Measurements from ENCODE around the gene ZCCHC14. TPM values are rescaled to one million over a fixed set of nuclear protein-coding genes. Genes with fewer than 3 reads are reported as not detected.
"Not testable (repeated sequence)": the region's sequence is repeated elsewhere in the genome, so short reads cannot be mapped to it uniquely, and the experiment has no call there.

Gene ZCCHC14
- polyA plus RNA-seq, 3 donors: 30.9 to 40.3 (median 34.4) TPM

GRCh38 chr16:87366288-87366687 is 126.5 kb downstream of the ZCCHC14 start:
- DNase-seq: no peak

GRCh38 chr16:87365021-87365713 is 127.7 kb downstream of the ZCCHC14 start:
- no peak for DNase-seq

GRCh38 chr16:87363771-87364455 is 128.9 kb downstream of the ZCCHC14 start:
- DNase-seq: no peak

GRCh38 chr16:87362828-87363559 is 129.8 kb downstream of the ZCCHC14 start:
- DNase-seq: not testable (repeated sequence)

GRCh38 chr16:87361916-87362619 is 130.8 kb downstream of the ZCCHC14 start:
- DNase-seq: no peak

- no peak for DNase-seq
Observed at GRCh38 chr16:87360862-87361610, 131.8 kb downstream of the ZCCHC14 start.

GRCh38 chr16:87359121-87359520 is 133.7 kb downstream of the ZCCHC14 start:
- DNase-seq: no peak

- DNase-seq: no peak
Observed at GRCh38 chr16:87358696-87359095, 134.1 kb downstream of the ZCCHC14 start.

- no peak for DNase-seq
Observed at GRCh38 chr16:87358250-87358649, 134.6 kb downstream of the ZCCHC14 start.

GRCh38 chr16:87356491-87356853 is 136.4 kb downstream of the ZCCHC14 start:
- DNase-seq: no peak

Other genes starting within 250 kb of the ZCCHC14 start
- gene C16orf95, start 175.6 kb downstream of the ZCCHC14 start, polyA plus RNA-seq (ENCODE audit: insufficient read length in 3 of 3): 1 to 10 TPM; 5.3 to 5.4 (median 5.4) TPM
- gene FBXO31, start 109.2 kb downstream of the ZCCHC14 start, polyA plus RNA-seq (ENCODE audit: insufficient read length in 3 of 3): 10 to 100 TPM; 24.0 to 25.9 (median 24.8) TPM
- gene MAP1LC3B, start 100.7 kb downstream of the ZCCHC14 start, polyA plus RNA-seq (ENCODE audit: insufficient read length in 3 of 3): 10 to 100 TPM; 59.2 to 61.7 (median 60.5) TPM
- 1 to 10 TPM; 1.0 to 1.2 (median 1.1) TPM for gene JPH3, start 109.5 kb upstream of the ZCCHC14 start, polyA plus RNA-seq (ENCODE audit: insufficient read length in 3 of 3)